ENCODE results near the gene CRLF2. TPM values are rescaled to one million over a fixed set of nuclear protein-coding genes. Genes with fewer than 3 reads are reported as not detected.
A peak's percentile ranks its signal among the peaks of the same experiment; 100 is the strongest.

CRLF2 gene
- total RNA-seq, 2 experiments from 2014 or later, result 0.80 to 3.3 TPM

DNA sequence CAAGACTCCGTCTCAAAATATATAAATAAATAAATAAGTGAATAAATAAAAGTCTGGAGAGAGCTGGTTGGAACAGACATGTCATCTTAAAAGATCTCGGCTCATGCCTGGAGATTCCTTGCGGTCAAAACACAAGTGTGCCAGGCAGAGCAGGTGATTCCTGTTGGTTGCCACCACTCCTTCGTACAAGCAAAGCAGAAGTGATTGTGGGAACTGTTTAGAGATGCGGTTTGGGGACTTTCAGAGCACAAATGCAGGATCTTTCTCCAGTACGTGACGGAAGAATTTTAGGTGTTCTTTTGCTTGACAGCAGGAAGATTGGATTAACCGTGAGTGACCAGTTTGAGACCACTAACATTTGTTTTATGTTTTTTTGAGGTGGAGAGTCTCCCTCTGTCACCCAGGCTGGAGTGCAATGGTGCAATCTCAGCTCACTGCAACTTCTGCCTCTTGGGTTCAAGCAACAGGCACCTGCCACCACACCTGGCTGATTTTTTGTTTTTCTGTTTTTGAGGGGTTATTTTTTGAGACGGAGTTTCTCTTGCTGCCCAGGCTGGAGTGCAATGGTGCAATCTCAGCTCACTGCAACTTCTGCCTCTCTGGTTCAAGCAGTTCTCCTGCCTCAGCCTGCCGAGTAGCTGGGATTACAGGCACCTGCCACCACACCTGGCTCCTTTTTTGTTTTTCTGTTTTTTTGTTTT is 2.8 kb upstream of the CRLF2 start:
- Histone ChIP-seq H4K20me1 (ENCODE audit: insufficient read depth, low read length) (no peaks in the 10 kb centered on the region), H3K9me3 (ENCODE audit: low read length) (no peaks in the 10 kb centered on the region), H3K79me2 (ENCODE audit: insufficient read depth, low read depth, low read length) (no peaks in the 10 kb centered on the region), H3K4me2 (ENCODE audit: low read length) (peak overlapping the region; percentile 50), H3K4me1 (ENCODE audit: insufficient read depth, low read length, poor library complexity, severe bottlenecking) (peaks cover 39% of the 10 kb centered on the region), H3K4me3 (ENCODE audit: low read depth, low read length, poor library complexity, severe bottlenecking) (no peak overlapping the region), H3K36me3 (ENCODE audit: insufficient read depth, low read length) (no peaks in the 10 kb centered on the region), H3K27ac (ENCODE audit: low read depth, low read length, poor library complexity, severe bottlenecking) (peak overlapping the region; percentile 74), H2AFZ (ENCODE audit: low read length) (peak overlapping the region; percentile 30; the same call in 1 of the 2 replicates), H3K9me2 (ENCODE audit: insufficient read depth, low read length) (no peaks in the 10 kb centered on the region)
- peak; percentile 68 for DNase-seq (ENCODE audit: low spot score)
- TF ChIP-seq EZH2phosphoT487 (IDR thresholded peaks at IDR 0.05; ENCODE audit: borderline replicate concordance, low read depth, low read length) (no peak), CTCF (conservative IDR thresholded peaks at IDR 0.05; ENCODE audit: low read length) (no peak)
- intact Hi-C loops (cut with micrococcal nuclease; ENCODE audit: unreplicated experiment), result loop anchor here (1.0 kb wide), 1 partner anchor 9 kb away; no protein-coding TSS in a partner anchor
- CTCF ChIA-PET (ENCODE audit: unreplicated experiment), result no interaction called here
- POLR2A ChIA-PET, result no interaction called here
- no TSS peak for BruUV-seq (replicated peaks)

DNA sequence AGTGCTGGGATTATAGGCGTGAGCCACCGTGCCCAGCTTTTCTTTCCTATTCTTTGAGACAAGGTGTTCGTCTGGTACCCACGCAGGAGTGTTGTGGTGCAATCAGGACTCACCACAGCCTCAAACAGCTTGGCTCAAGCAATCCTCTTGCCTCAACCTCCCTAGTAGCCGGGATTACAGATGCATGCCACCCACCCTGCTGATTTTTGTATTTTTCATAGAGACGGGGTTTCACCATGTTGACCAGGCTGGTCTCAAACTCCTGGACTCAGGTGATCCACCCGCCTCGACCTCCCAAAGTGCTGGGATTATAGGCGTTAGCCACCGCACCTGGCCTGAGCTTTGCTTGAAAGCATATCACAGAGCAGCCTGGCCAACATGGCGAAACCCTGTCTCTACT is 1.5 kb upstream of the CRLF2 start:
- no TSS peak for BruUV-seq (replicated peaks)
- H3K4me1 ChIP-seq (ENCODE audit: insufficient read depth, low read length, poor library complexity, severe bottlenecking), result peaks cover 39% of the 10 kb centered on the region
- no peak overlapping the region for H2AFZ ChIP-seq (ENCODE audit: low read length)
- no peak overlapping the region for H3K4me3 ChIP-seq (ENCODE audit: low read depth, low read length, poor library complexity, severe bottlenecking)
- no peaks in the 10 kb centered on the region for H3K9me3 ChIP-seq (ENCODE audit: low read length)
- no peaks in the 10 kb centered on the region for H3K9me2 ChIP-seq (ENCODE audit: insufficient read depth, low read length)
- intact Hi-C loops (cut with micrococcal nuclease; ENCODE audit: unreplicated experiment), result no loop called here
- no peaks in the 10 kb centered on the region for H4K20me1 ChIP-seq (ENCODE audit: insufficient read depth, low read length)
- CTCF ChIA-PET (ENCODE audit: unreplicated experiment), result no interaction called here
- DNase-seq (ENCODE audit: low spot score), result no peak
- H3K27ac ChIP-seq (ENCODE audit: low read depth, low read length, poor library complexity, severe bottlenecking), result no peak overlapping the region
- POLR2A ChIA-PET, result no interaction called here
- H3K36me3 ChIP-seq (ENCODE audit: insufficient read depth, low read length), result no peaks in the 10 kb centered on the region
- H3K4me2 ChIP-seq (ENCODE audit: low read length), result no peak overlapping the region
- no peaks in the 10 kb centered on the region for H3K79me2 ChIP-seq (ENCODE audit: insufficient read depth, low read depth, low read length)
- TF ChIP-seq EZH2phosphoT487 (IDR thresholded peaks at IDR 0.05; ENCODE audit: borderline replicate concordance, low read depth, low read length) (no peak), CTCF (conservative IDR thresholded peaks at IDR 0.05; ENCODE audit: low read length) (no peak)

GRCh38 chrX:1210844-1211243 is 1.6 kb downstream of the CRLF2 start:
- H3K9me2 ChIP-seq (ENCODE audit: insufficient read depth, low read length), result no peaks in the 10 kb centered on the region
- no peak overlapping the region for H3K4me2 ChIP-seq (ENCODE audit: low read length)
- no peak overlapping the region for H3K4me3 ChIP-seq (ENCODE audit: low read depth, low read length, poor library complexity, severe bottlenecking)
- CTCF ChIA-PET (ENCODE audit: unreplicated experiment), result no interaction called here
- no peak overlapping the region for H2AFZ ChIP-seq (ENCODE audit: low read length)
- H4K20me1 ChIP-seq (ENCODE audit: insufficient read depth, low read length), result no peaks in the 10 kb centered on the region
- no TSS peak for BruUV-seq (replicated peaks)
- POLR2A ChIA-PET, result no interaction called here
- intact Hi-C loops (cut with micrococcal nuclease; ENCODE audit: unreplicated experiment), result no loop called here
- H3K9me3 ChIP-seq (ENCODE audit: low read length), result no peaks in the 10 kb centered on the region
- no peaks in the 10 kb centered on the region for H3K79me2 ChIP-seq (ENCODE audit: insufficient read depth, low read depth, low read length)
- H3K36me3 ChIP-seq (ENCODE audit: insufficient read depth, low read length), result no peaks in the 10 kb centered on the region
- no peak for TF ChIP-seq CTCF (conservative IDR thresholded peaks at IDR 0.05; ENCODE audit: low read length)
- TF ChIP-seq EZH2phosphoT487 (IDR thresholded peaks at IDR 0.05; ENCODE audit: borderline replicate concordance, low read depth, low read length), result no peak
- H3K27ac ChIP-seq (ENCODE audit: low read depth, low read length, poor library complexity, severe bottlenecking), result no peak overlapping the region
- H3K4me1 ChIP-seq (ENCODE audit: insufficient read depth, low read length, poor library complexity, severe bottlenecking), result peaks cover 47% of the 10 kb centered on the region
- DNase-seq (ENCODE audit: low spot score), result no peak

All from OCI-LY7 (cell line).